ENCODE measurements around the gene CARHSP1. TPM values are rescaled to one million over a fixed set of nuclear protein-coding genes. Genes with fewer than 3 reads are reported as not detected.

Gene CARHSP1
- polyA plus RNA-seq, 1 donor (not counting 4 experiments of a cell fraction or from before 2014, with no cell fraction given): 61.9 TPM

- Histone ChIP-seq H3K27me3 (ENCODE audit: control insufficient read depth, extremely low read depth, insufficient read depth, low read length) (no peaks in the 10 kb centered on the region), H3K4me2 (ENCODE audit: control insufficient read depth, extremely low read depth, insufficient read depth, low read depth, low read length) (no peak overlapping the region), H2AFZ (ENCODE audit: control insufficient read depth, low read length) (no peak overlapping the region), H3K27ac (ENCODE audit: control insufficient read depth, insufficient read depth, low read length) (no peak overlapping the region), H3K4me1 (ENCODE audit: control insufficient read depth, extremely low read depth, insufficient read depth, low read length) (peaks cover 13% of the 10 kb centered on the region), H3K9me3 (ENCODE audit: control insufficient read depth, low read depth, low read length) (no peaks in the 10 kb centered on the region), H3K9me1 (ENCODE audit: control insufficient read depth, extremely low read depth, insufficient read depth, low read length) (peaks cover 2% of the 10 kb centered on the region), H3K4me3 (ENCODE audit: control insufficient read depth in 2 of 3, extremely low read depth in 1 of 3, insufficient read depth in 2 of 3, low read depth in 1 of 3, low read length in 3 of 3) (no peak overlapping the region), H3K36me3 (ENCODE audit: control insufficient read depth in 2 of 2, extremely low read depth in 1 of 2, insufficient read depth in 2 of 2, low read length in 2 of 2) (peaks cover 18 to 39% of the 10 kb centered on the region in 2 experiments), H3K79me2 (ENCODE audit: control insufficient read depth, insufficient read depth, low read length) (peaks cover 38% of the 10 kb centered on the region), H4K20me1 (ENCODE audit: control insufficient read depth, extremely low read depth, insufficient read depth, low read length) (peaks cover 4% of the 10 kb centered on the region), H3K9ac (ENCODE audit: control insufficient read depth, extremely low read depth, insufficient read depth, low read length) (no peak overlapping the region)
- dilution Hi-C loops (cut with MboI; ENCODE audit: extremely low pct_ligation_motif_present, low sequenced_read_pairs): no loop called here
- FAIRE-seq (no peak), DNase-seq (ENCODE audit: low read depth, low spot score) (no peak)
- TF ChIP-seq EZH2 (IDR thresholded peaks at IDR 0.05; ENCODE audit: low read length): no peak
- TF ChIP-seq, protein P1, sequence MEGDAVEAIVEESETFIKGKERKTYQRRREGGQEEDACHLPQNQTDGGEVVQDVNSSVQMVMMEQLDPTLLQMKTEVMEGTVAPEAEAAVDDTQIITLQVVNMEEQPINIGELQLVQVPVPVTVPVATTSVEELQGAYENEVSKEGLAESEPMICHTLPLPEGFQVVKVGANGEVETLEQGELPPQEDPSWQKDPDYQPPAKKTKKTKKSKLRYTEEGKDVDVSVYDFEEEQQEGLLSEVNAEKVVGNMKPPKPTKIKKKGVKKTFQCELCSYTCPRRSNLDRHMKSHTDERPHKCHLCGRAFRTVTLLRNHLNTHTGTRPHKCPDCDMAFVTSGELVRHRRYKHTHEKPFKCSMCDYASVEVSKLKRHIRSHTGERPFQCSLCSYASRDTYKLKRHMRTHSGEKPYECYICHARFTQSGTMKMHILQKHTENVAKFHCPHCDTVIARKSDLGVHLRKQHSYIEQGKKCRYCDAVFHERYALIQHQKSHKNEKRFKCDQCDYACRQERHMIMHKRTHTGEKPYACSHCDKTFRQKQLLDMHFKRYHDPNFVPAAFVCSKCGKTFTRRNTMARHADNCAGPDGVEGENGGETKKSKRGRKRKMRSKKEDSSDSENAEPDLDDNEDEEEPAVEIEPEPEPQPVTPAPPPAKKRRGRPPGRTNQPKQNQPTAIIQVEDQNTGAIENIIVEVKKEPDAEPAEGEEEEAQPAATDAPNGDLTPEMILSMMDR (optimal IDR thresholded peaks at IDR 0.05 in 1 of 3, IDR thresholded peaks at IDR 0.05 in 1 of 3, conservative IDR thresholded peaks at IDR 0.05 in 1 of 3; ENCODE audit: extremely low read depth in 1 of 3, insufficient read depth in 2 of 3, low read length in 3 of 3): no peak
Measured at GRCh38 chr16:8831871-8832716, 36.7 kb downstream of the CARHSP1 start.

- Histone ChIP-seq H3K9me3 (ENCODE audit: control insufficient read depth, low read depth, low read length) (no peaks in the 10 kb centered on the region), H3K4me2 (ENCODE audit: control insufficient read depth, extremely low read depth, insufficient read depth, low read depth, low read length) (no peak overlapping the region), H2AFZ (ENCODE audit: control insufficient read depth, low read length) (no peak overlapping the region), H3K9me1 (ENCODE audit: control insufficient read depth, extremely low read depth, insufficient read depth, low read length) (peaks cover 2% of the 10 kb centered on the region), H3K9ac (ENCODE audit: control insufficient read depth, extremely low read depth, insufficient read depth, low read length) (no peak overlapping the region), H3K4me3 (ENCODE audit: control insufficient read depth in 2 of 3, extremely low read depth in 1 of 3, insufficient read depth in 2 of 3, low read depth in 1 of 3, low read length in 3 of 3) (no peak overlapping the region), H3K27me3 (ENCODE audit: control insufficient read depth, extremely low read depth, insufficient read depth, low read length) (no peaks in the 10 kb centered on the region), H3K27ac (ENCODE audit: control insufficient read depth, insufficient read depth, low read length) (no peak overlapping the region), H3K79me2 (ENCODE audit: control insufficient read depth, insufficient read depth, low read length) (peaks cover 37% of the 10 kb centered on the region), H4K20me1 (ENCODE audit: control insufficient read depth, extremely low read depth, insufficient read depth, low read length) (peaks cover 4% of the 10 kb centered on the region), H3K4me1 (ENCODE audit: control insufficient read depth, extremely low read depth, insufficient read depth, low read length) (peaks cover 13% of the 10 kb centered on the region), H3K36me3 (ENCODE audit: control insufficient read depth in 2 of 2, extremely low read depth in 1 of 2, insufficient read depth in 2 of 2, low read length in 2 of 2) (peaks cover 19 to 39% of the 10 kb centered on the region in 2 experiments)
- dilution Hi-C loops (cut with MboI; ENCODE audit: extremely low pct_ligation_motif_present, low sequenced_read_pairs): no loop called here
- no peak for FAIRE-seq
- TF ChIP-seq EZH2 (IDR thresholded peaks at IDR 0.05; ENCODE audit: low read length): no peak
- TF ChIP-seq, protein P1 (optimal IDR thresholded peaks at IDR 0.05 in 1 of 3, IDR thresholded peaks at IDR 0.05 in 1 of 3, conservative IDR thresholded peaks at IDR 0.05 in 1 of 3; ENCODE audit: extremely low read depth in 1 of 3, insufficient read depth in 2 of 3, low read length in 3 of 3): no peak
- no peak for DNase-seq (ENCODE audit: low read depth, low spot score)
Measured at GRCh38 chr16:8831450-8831849, 37.4 kb downstream of the CARHSP1 start.
